HepG2 (cell line): ENCODE results near the gene GRID1. TPM values are rescaled to one million over a fixed set of nuclear protein-coding genes. Genes with fewer than 3 reads are reported as not detected.

Source experiments
- ATAC-seq: fragments of 200-7000 bp; cut with Tn5 transposase; 3 replicates; pipeline ENCODE4 v1.9.1; 2020; ENCODE audit warnings: mild to moderate bottlenecking, moderate library complexity
- BruUV-seq: library from RNA; stranded (reverse); fragments of 400-500 nt; replicated peaks from 2 replicates; lab custom pipeline; 2021; lab: Mats Ljungman, UMichigan
- CTCF ChIA-PET: fragments of 300-600 bp; formaldehyde crosslinking; extraction: SDS; loops from one replicate; lab custom pipeline; 2021; ENCODE audit warnings: low total read pairs, inconsistent platforms, low intra/inter-chr PET ratio; lab: Yijun Ruan, JAX
- POLR2A ChIA-PET: fragments of 350-600 bp; sonication (Branson Sonifier 250); formaldehyde crosslinking; loops from one replicate; lab custom pipeline; 2020; ENCODE audit warnings: antibody characterized with exemption, inconsistent platforms; lab: Yijun Ruan, JAX
- DNase-seq: peaks from one replicate; pipeline ENCODE4 v3.0.0-alpha.2; 2015; ENCODE audit warnings: low spot score
- FAIRE-seq: peaks from 3 replicates; lab custom pipeline; 2011; peaks lifted over from hg19 to GRCh38; lab: Jason Lieb, UNC
- H2AFZ ChIP-seq: one replicate; pipeline ENCODE4 v1.6.1; 2011; ENCODE audit warnings: low read length, inconsistent platforms
- H3K27ac ChIP-seq: fragments of 300-600 bp; 3 replicates; pipeline ENCODE4 v1.8.0; 2011; ENCODE audit warnings: mixed run types, mild to moderate bottlenecking, mixed read lengths, low read length, inconsistent platforms; ENCODE audit not compliant: insufficient read depth; ENCODE audit errors: extremely low read length
- H3K27me3 ChIP-seq, 2 experiments: fragments of 200-600 bp in 1 of 2; 2 replicates in 1 of 2; 3 replicates in 1 of 2; pipeline versions ENCODE4 v1.6.0 to v1.8.0; 2011; ENCODE audit warnings: low read length in 2 of 2, mild to moderate bottlenecking in 2 of 2, moderate library complexity in 2 of 2, inconsistent platforms in 1 of 2; ENCODE audit not compliant: insufficient read depth in 2 of 2, control insufficient read depth in 1 of 2
- H3K36me3 ChIP-seq, 2 experiments: fragments of 200-600 bp in 1 of 2; replicated peaks in 1 of 2; 2 replicates in 1 of 2; 3 replicates in 1 of 2; pipeline versions ENCODE4 v1.5.1 to v1.8.0; 2011; ENCODE audit warnings: low read length in 2 of 2, inconsistent platforms in 1 of 2; ENCODE audit not compliant: insufficient read depth in 2 of 2, control insufficient read depth in 1 of 2
- H3K4me1 ChIP-seq: 2 replicates; pipeline ENCODE4 v1.5.1; 2012; ENCODE audit warnings: low read length, inconsistent platforms; ENCODE audit not compliant: insufficient read depth
- H3K4me2 ChIP-seq: 2 replicates; pipeline ENCODE4 v1.6.0; 2011; ENCODE audit warnings: low read depth, low read length, inconsistent platforms
- H3K4me3 ChIP-seq, 3 experiments: fragments of 200-600 bp in 1 of 3; sonication (generic), shearing (Covaris generic) in 1 of 3; replicated peaks in 1 of 3; 2 replicates each; pipeline ENCODE4 v1.5.1; 2011 to 2016; ENCODE audit warnings: low read length in 3 of 3, inconsistent platforms in 2 of 3, low read depth in 2 of 3, mild to moderate bottlenecking in 2 of 3, control low read depth in 1 of 3, mixed read lengths in 1 of 3; ENCODE audit not compliant: insufficient read depth in 1 of 3
- H3K79me2 ChIP-seq: one replicate; pipeline ENCODE4 v1.6.1; 2011; ENCODE audit warnings: low read length, inconsistent platforms; ENCODE audit not compliant: insufficient read depth
- H3K9ac ChIP-seq: 2 replicates; pipeline ENCODE4 v1.6.0; 2011; ENCODE audit warnings: mild to moderate bottlenecking, low read depth, low read length, inconsistent platforms; ENCODE audit not compliant: insufficient read depth
- H3K9me3 ChIP-seq: 2 replicates; pipeline ENCODE4 v1.5.1; 2012; ENCODE audit warnings: mild to moderate bottlenecking, low read length
- H4K20me1 ChIP-seq: 2 replicates; pipeline ENCODE4 v1.6.0; 2011; ENCODE audit warnings: inconsistent platforms, mild to moderate bottlenecking, low read length, moderate library complexity; ENCODE audit not compliant: insufficient read depth
- UBTF ChIP-seq: sonication (generic); formaldehyde crosslinking; IDR thresholded peaks from 2 replicates; pipeline ENCODE4 v1.4.0; 2020; ENCODE audit warnings: mild to moderate bottlenecking, missing genetic modification reagents
- ZMAT5 ChIP-seq: sonication (generic); formaldehyde crosslinking; IDR thresholded peaks from 2 replicates; pipeline ENCODE4 v1.5.0; 2020; ENCODE audit warnings: mild to moderate bottlenecking, low read depth, missing genetic modification reagents, borderline replicate concordance
- ZNF747 ChIP-seq: sonication (generic); formaldehyde crosslinking; IDR thresholded peaks from 2 replicates; pipeline ENCODE4 v1.8.1; 2023; ENCODE audit warnings: missing genetic modification reagents, mild to moderate bottlenecking, borderline replicate concordance
- WGBS: methylation state at CpG from one replicate; pipeline ENCODE4 v1.1.6; 2017; ENCODE audit warnings: low lambda C conversion rate; 5-methylcytosine and 5-hydroxymethylcytosine counted together
- in situ Hi-C: cut with HindIII; loops from 2 replicates; pipeline ENCODE4 v1.10.0; 2017; ENCODE audit warnings: low pct_unique_long_range_greater_than_20kb; ENCODE audit not compliant: extremely low pct_ligation_motif_present
- intact Hi-C: fragments of 100-400 bp; cut with micrococcal nuclease; formaldehyde crosslinking; loops from one replicate; pipeline ENCODE4 v1.10.0; 2022; ENCODE audit not compliant: unreplicated experiment
- polyA plus RNA-seq, 8 experiments: library from polyadenylated mRNA; depleted of rRNA in 3 of 8; stranded (reverse) in 7 of 8; unstranded in 1 of 8; fragments of >200 nt; fragmentation: Illumina TruSeq in 4 of 8; extraction: Trizol in 4 of 8; gene quantifications; 2 replicates each; pipeline versions ENCODE4 v1.2.1 to v1.2.3, GENCODE V29; 2011 to 2016; ENCODE audit warnings: low read depth in 4 of 8, missing spikeins in 1 of 8, mixed read lengths in 1 of 8; ENCODE audit not compliant: insufficient read depth in 1 of 8
- total RNA-seq, 5 experiments: library from RNA; depleted of rRNA; stranded (reverse); fragments of >200 nt; fragmentation: Illumina TruSeq; extraction: Trizol; gene quantifications; 2 replicates each; pipeline ENCODE4 v1.2.3, GENCODE V29; 2016; ENCODE audit warnings: low read depth in 1 of 5

The GRID1 gene
- total and polyA plus RNA-seq, 2 of the 13 experiments (the other 11 are each of a cell fraction or from before 2014, with no cell fraction given) = 0.05 TPM; not detected in 1

DNA sequence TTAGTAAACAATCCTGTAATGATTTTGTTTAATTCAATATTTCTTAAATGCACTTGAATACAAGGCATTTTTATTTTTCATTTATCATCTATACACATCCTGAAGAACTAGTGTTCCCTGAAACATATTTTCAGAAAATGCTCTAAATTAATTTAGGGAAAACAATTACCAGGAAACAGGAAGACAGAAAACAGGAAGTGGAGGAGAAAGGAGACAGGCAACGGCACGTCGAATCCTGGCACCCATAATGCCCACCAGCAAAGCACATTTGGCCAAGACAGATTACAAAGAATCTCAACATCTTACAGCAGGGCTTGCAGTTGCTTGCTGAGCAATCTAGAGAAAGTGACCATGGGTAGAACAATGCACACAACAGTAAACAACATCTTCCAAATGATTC is 571.1 kb downstream of the GRID1 start:
- no peak for ATAC-seq
- POLR2A ChIA-PET = no interaction called here

GRCh38 chr10:85794553-85794952 is 572.0 kb downstream of the GRID1 start:
- Histone ChIP-seq H3K36me3 (no peaks in the 10 kb centered on the region), H2AFZ (no peak overlapping the region), H3K4me3 (no peak overlapping the region), H4K20me1 (no peaks in the 10 kb centered on the region), H3K4me2 (no peak overlapping the region), H3K9ac (no peak overlapping the region), H3K4me1 (no peaks in the 10 kb centered on the region), H3K27ac (no peak overlapping the region), H3K27me3 (no peaks in the 10 kb centered on the region), H3K9me3 (no peaks in the 10 kb centered on the region), H3K79me2 (no peaks in the 10 kb centered on the region)
- ChIA-PET POLR2A (no interaction called here), CTCF (no interaction called here)
- 0% methylated on average over 2 of the region's 2 CpGs for WGBS
- ATAC-seq = no peak
- intact Hi-C loops (no loop called here), in situ Hi-C loops (no loop called here)
- DNase-seq = no peak
- no TSS peak for BruUV-seq
- TF ChIP-seq ZNF747 (CRISPR knock-in tag) = no peak
- TF ChIP-seq UBTF = no peak
- FAIRE-seq = no peak

More for the DNA sequence above, 571.1 kb downstream of the GRID1 start:
- H3K36me3 ChIP-seq = no peaks in the 10 kb centered on the region
- no peak overlapping the region for H3K4me2 ChIP-seq
- no peak overlapping the region for H3K4me3 ChIP-seq
- DNase-seq (no peak), FAIRE-seq (no peak)
- no peak overlapping the region for H3K9ac ChIP-seq
- intact Hi-C loops (no loop called here), in situ Hi-C loops (no loop called here)
- no peak overlapping the region for H3K27ac ChIP-seq
- H4K20me1 ChIP-seq = no peaks in the 10 kb centered on the region
- no peaks in the 10 kb centered on the region for H3K4me1 ChIP-seq
- 1% methylated on average over 3 of the region's 3 CpGs for WGBS
- no peaks in the 10 kb centered on the region for H3K79me2 ChIP-seq
- TF ChIP-seq ZMAT5 = no peak
- BruUV-seq = no TSS peak
- H3K27me3 ChIP-seq = no peaks in the 10 kb centered on the region
- H2AFZ ChIP-seq = no peak overlapping the region
- CTCF ChIA-PET = no interaction called here
- no peaks in the 10 kb centered on the region for H3K9me3 ChIP-seq
